Measurements from ENCODE around the gene KRT25.
"Not testable (repeated sequence)": the region's sequence is repeated elsewhere in the genome, so short reads cannot be mapped to it uniquely, and the experiment has no call there.

The KRT25 gene

GRCh38 chr17:40751065-40751464 lies 4.1 kb downstream of the KRT25 start:
- DNase-seq (ENCODE audit: low spot score): no peak

- no peak for DNase-seq (ENCODE audit: low spot score)
Observed at GRCh38 chr17:40750391-40750790, 4.7 kb downstream of the KRT25 start.

GRCh38 chr17:40748666-40749065 lies 6.5 kb downstream of the KRT25 start:
- not testable (repeated sequence) for DNase-seq (ENCODE audit: low spot score)

DNA sequence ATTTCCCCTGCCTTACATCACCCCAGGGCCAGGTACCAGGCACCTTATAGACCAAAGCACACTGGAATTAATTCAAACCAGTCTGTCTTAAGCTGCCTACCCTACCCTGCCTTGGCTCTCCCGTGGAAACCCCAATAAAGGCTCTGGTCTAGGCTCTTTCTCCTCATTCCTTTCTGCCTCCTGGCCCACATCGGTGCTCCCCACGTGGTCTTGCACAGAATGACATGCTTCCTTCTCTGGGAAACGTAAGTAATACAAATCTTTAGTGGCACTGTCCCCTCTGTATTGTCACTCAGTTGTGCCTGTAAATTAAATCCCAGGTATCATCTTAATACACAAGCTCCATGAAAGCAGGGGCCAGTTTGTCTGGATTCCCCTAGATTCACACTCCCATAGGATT lies 16.6 kb downstream of the KRT25 start:
- DNase-seq (ENCODE audit: low spot score): no peak

DNA sequence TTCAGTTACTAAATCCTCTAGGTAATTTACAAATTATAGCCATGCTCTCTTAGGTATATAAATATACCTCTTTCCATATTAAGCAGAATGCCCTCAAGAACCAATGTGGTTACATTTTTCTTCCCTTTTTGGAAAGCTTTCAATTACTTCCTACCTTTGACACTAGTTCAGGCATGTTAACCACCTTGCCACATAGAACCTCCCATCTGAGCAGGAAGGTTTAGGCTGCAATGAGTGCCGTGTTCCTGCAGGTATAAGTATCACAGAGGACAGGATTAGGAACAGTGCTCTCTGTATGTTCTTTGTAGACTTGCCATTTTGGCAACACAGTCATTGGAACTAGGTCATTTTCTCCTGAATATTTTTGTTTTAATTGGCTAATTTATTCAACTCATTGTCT lies 20.1 kb downstream of the KRT25 start:
- DNase-seq (ENCODE audit: low spot score): no peak

DNA sequence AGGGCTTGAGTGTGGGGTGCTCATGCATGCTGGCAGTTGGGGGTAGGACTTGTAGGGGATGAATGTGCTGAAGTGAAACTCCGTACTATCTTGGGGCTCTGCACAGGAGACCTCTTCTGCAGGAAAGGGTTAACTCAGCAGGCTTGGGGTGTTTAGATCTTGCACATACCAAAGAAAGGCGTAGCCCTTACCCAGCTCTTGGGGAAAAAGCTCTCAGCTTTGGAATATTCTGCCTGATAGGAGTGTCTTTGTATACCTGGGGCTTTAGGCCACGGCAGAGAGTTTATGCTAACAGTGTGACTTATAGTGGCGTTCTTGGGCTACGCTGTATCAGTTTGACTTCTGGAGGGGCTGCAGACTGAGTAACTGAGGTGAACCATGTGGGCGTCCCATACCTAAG lies 21.1 kb downstream of the KRT25 start:
- DNase-seq (ENCODE audit: low spot score): no peak

DNA sequence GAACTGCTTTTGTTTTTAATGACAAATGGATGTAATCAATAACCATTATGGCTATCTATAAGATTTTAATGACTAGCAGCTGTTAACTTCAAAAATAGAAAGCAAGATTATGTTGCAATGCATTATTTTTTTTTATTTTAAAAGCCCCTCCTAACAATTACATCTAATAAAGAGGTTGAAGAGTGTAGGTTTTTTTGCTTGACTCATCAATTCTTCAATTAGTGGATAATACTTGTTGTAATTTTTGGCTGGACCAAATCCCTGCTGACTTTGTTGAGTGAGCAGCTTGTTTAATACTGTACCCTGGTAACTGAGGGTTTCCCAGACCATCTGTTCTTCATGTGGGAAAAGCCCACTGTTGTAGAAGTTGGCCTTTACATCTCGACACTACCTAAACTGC lies 24.2 kb downstream of the KRT25 start:
- DNase-seq (ENCODE audit: low spot score): no peak

DNA sequence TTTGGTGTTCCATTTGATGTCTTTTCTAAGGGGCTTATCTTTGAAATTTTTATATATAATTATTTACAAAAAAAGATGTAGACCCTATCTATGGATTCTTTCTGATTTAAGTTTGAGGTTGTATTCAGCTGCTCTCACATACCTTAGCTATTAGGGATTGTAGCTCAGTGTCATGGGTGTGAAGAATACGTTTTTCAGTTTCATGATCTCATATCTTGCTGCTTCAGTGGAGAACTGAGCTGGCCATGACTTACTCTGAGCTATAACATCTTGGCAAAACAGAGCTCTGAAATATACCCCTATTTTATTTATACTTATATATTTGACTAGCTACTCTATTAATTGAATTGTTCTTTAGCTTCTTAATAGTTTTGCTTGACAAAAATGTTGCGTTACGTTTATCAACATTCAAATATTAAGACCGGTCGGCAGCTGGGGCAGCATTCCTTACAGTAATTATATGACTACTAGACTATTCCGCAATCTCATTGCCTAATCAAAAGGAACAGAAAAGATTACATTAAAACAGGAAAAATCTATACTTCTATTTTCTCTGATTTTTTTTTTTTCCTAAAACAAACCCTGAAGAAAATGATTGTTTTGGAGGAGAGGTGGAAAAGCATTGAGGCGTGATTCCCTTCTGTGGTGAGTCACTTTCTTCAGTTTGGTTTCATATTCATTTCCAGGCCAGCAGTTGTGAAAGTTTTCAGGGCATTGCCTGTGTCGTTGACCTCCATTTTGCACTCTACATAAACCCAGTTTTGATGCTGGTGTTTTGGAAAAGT lies 27.5 kb downstream of the KRT25 start:
- DNase-seq (ENCODE audit: low spot score): no peak

DNA sequence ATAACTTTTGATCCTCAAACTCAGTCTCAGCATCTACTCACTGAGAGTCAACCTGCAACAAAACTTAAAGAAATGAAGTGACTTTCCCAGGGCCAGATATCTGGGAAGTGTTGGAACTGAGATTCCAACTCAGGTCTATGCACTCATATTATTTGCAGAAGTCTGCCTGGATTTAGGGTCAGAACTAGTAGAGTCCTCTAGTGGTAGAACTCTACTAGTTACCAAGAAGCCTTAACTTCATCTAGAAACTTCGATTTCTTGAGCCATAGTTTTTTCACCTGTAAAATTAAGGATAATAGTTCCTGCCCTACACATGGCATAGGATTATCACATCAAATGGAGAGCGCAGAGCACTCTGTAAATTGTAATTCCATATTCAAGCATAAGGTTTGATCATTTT lies 28.2 kb downstream of the KRT25 start:
- DNase-seq (ENCODE audit: low spot score): no peak

DNA sequence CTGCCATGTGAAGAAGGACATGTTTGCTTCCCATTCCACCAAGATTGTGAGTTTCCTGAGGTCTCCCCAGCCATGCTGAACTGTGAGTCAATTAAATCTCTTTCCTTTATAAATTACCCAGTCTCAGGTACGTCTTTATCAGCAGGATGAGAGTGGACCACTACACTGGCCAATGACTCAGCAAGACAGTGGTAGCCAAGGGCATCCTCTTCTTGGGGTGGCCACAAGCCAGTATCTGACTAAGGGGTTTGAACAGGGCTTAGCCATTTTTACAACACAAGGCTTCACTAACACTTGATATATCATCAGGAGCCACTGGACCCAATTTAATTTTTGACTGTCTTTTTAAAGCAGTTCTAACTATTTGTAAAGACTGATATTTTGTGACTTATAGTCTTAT lies 30.5 kb downstream of the KRT25 start:
- DNase-seq (ENCODE audit: low spot score): no peak

GRCh38 chr17:40722241-40722640 lies 32.9 kb downstream of the KRT25 start:
- no peak for DNase-seq (ENCODE audit: low spot score)

DNA sequence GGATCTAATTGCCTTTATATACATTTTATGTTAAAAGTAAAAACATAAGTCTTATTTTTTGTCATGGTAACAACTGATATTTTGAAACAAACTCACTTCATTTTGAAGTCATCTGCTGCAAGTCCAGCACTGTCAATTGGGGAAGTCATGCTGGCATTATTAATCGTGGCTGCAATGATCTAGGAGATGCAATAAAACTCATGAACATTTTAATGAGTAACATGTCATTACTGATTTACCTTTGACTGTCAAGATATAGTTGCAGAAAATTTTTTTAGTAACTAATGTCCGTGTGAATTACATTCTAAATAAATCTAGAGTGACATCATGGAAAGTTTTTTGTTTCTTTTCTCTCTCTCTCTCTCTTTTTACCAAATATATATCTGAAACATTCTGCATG lies 34.2 kb downstream of the KRT25 start:
- no peak for DNase-seq (ENCODE audit: low spot score)

GRCh38 chr17:40718930-40719329 lies 36.2 kb downstream of the KRT25 start:
- no peak for DNase-seq (ENCODE audit: low spot score)

GRCh38 chr17:40717776-40718175 lies 37.4 kb downstream of the KRT25 start:
- no peak for DNase-seq (ENCODE audit: low spot score)

DNA sequence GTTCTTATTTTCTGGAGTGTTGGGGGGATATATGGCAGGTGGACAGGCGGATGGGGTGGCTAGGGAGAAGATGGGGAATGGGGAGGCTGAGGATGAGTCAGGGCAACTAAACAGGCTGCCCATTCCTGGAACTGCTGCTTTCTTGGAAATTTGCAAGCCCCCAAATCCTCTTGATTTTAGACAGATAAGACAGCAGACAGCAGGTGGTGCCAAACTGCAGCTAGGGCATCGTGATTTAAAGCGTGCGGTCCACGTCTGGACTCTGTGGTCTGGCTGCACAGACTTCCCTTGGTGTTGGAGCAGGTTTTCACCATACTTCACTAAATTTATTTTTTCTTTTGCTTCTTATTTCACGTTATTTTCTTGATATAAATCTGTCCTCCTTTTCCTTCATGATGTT lies 40.7 kb downstream of the KRT25 start:
- no peak for DNase-seq (ENCODE audit: low spot score)

- DNase-seq (ENCODE audit: low spot score): no peak
Observed at GRCh38 chr17:40707745-40708144, 47.4 kb downstream of the KRT25 start.

GRCh38 chr17:40705584-40705983 lies 49.5 kb downstream of the KRT25 start:
- no peak for DNase-seq (ENCODE audit: low spot score)

DNA sequence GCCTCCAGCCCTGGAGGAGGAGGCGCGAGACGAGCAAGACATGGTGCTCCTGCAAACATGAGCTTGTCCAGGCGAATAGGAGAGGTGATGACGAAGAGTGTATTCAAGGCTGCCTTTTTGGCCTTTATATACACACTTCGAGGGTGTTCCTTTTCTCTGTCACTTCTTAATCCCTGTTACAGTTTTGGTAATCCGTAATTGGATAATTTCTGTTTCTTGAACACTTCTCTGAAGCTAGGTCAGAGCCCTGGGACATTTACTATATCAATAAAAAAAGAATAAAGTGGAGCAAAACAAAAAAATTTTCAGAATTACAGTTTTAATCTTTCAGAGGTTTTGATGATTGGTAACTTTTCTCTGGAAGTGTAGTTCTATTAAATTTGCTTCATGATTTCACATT lies 51.5 kb downstream of the KRT25 start, which contains the start of gene KRT24:
Gene KRT24, minus strand, starts transcription at position 101 of the 400 bp plus-strand sequence. Its CDS starts 59 bp downstream, at position 42.
- DNase-seq (ENCODE audit: low spot score): no peak

GRCh38 chr17:40702271-40702670 lies 52.9 kb downstream of the KRT25 start:
- DNase-seq (ENCODE audit: low spot score): no peak

DNA sequence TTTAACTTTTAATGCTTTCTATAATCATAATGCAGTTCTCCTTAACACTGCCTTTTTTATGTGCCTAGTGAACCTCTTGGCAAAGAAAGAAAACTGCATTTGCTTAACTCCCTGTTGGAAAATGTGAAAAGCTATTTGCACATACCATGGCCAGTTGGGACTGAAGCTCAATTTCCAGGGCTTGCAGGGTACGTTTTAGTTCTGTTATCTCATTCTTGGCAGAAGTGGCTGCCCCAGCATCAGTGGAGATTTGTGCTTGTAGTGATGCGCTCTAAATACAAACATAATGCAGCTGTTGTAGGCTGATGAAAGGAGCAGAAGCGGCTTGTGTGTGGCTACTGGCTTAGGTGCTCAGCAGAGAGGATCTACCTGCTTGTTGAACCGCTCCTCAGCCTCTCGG lies 55.3 kb downstream of the KRT25 start:
- no peak for DNase-seq (ENCODE audit: low spot score)

DNA sequence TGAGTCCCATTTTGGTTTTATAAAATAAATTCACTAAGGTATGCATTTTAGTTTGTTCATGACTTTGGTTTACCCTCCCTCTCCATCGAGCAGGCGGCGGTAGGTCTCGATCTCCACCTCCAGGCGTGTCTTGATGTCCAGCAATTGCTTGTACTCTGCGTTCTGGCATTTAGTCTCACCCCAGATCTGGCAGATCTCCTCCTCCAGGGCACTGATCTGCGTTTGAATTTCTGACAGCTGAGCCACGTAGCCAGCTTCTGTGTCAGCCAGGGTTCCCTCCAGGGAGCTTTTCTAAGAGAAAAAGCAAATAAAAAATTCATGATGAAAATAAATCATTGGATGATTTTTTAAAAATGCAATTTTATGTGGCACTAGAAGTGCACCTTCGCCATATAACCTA lies 55.8 kb downstream of the KRT25 start:
- DNase-seq (ENCODE audit: low spot score): no peak
